SKM-1 (cell line): Measurements from ENCODE around the gene NCBP1.
"Not testable (repeated sequence)": the region's sequence is repeated elsewhere in the genome, so short reads cannot be mapped to it uniquely, and the experiment has no call there.

Source experiments
- DNase-seq: peaks from one replicate; lab custom pipeline; 2025; ENCODE audit not compliant: unreplicated experiment; lab: John Stamatoyannopoulos, UW

Gene NCBP1

GRCh38 chr9:97668485-97668884 is 34.9 kb downstream of the NCBP1 start:
- DNase-seq: no peak

- no peak for DNase-seq
Measured at GRCh38 chr9:97670586-97670985, 37.0 kb downstream of the NCBP1 start.

- DNase-seq: no peak
Measured at GRCh38 chr9:97672403-97672802, 38.8 kb downstream of the NCBP1 start.

DNA sequence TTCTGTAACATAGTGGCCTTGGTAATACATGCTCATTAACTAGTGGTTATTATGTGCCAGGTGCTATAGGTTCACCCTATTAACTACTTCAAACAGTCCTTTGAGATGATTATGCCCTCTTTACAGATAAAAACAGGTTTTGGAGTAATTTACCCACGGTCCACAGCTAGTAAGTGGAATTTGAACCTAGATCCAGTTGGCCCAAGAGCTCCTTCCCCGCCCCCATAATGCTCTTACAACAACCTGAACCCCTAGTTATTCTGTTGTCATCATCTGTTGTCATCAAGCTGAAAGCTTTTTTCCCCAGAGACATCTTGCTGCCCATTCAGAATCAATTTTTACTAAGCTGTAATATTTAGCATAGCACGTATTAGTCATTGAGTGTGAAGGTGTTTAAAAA is 40.3 kb downstream of the NCBP1 start:
- DNase-seq: no peak

DNA sequence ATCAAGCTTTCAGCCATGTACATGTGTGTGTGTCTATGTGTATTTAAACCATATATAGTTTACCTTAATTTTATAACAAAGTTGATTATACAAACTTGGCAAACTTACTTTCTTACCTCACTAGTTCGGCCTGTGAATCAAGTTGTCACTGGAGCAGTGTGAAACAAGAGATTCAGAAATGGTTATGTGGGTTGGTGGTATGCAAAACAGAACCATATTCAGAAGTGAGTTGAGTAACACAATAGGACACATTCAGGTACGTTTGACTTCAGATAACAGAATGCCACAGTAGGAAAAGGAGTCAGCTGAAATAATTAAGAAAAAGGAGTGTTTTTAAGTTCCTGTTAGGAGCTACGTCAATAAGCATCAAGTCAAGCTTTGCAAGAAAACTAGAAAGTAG is 42.0 kb downstream of the NCBP1 start:
- DNase-seq: no peak

DNA sequence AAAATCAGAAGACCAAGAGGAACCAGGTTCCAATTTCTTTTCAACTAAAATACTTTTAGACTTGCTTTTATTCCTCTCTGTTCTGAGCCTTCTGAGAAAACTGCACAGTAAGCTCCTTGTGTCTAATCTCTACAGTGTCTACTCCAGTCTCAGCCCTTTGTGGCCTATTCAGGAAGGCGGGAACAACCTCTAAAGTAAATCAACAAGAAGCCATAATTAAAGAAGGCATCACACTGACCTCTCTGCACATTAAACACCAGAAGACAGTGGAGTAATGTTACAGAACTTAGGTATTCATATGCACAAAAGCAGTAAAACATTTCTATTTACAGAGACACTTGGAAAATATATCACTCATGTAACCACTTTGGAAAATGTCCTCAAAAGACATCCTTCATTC is 48.6 kb downstream of the NCBP1 start:
- DNase-seq: no peak

DNA sequence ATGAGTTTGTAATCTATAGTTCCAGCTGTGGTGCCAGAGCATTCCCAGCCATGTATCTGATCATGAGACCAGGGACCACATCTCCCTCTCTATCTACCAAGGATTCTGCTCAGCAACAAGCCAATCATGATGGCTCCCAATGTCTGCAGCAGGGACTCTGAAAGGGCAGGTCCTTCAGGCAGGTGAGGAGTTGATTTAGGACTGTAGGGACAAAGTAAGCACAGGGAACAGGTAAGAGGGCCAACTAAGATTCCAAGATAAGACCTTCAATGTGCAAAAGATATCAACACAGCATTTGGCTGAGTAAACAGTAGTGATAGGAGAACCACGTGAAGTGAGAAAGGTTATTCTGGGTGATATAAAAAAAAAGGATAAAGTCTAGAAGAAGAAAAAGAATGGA is 55.0 kb downstream of the NCBP1 start:
- no peak for DNase-seq

DNA sequence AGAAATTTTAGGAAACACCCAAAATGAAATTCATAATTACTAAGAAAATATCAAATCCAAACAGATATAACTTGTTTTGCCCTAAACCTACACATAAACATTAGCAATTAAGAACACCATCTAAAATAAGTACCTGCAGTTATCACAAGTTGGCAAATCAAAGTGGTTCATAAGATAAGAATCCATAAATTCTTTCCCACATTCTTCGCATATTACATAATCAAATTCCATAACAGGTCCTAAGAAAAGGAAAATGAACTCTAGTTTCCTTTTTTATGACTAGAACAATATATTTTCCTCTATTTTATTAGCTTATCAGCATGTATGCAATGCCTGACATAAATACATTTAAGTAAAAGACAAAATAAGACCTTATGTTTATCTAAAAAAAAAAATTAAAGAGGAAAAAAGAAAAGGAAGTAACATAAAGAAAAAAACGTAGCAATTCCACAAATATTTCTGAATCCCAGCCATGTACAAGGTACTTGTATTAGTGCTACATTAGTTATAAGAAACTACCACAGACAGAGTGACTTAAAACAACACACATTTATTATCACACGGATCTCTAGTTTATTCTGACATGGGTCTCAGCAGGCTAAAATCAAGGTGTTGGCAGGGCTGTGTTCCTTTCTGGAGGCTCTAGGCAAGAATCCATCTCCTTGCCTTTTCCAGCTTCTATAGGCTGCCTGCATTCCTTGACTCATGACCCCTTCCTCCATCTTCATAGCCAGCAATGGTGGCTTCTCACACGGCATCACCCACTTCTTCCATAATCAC is 56.0 kb downstream of the NCBP1 start:
- DNase-seq: no peak

DNA sequence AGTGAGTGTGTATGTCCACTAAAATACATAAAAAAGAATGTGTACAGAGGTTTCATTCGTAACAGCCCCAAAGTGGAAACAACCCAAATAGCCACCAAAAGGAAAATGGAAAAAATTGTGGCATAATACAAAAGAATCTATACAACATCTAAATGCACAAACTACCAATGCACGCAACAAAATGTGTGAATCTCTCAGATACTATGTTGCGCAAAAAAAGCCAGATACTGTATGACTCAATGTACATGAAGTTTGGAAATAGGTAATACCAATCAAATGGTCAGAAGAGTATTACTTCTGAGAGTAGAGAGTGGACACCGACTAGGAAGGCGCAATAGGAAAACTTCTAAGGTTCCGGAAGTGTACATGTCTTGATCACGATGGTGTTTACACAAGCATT is 61.1 kb downstream of the NCBP1 start:
- DNase-seq: no peak

GRCh38 chr9:97695390-97695789 is 61.8 kb downstream of the NCBP1 start:
- no peak for DNase-seq

DNA sequence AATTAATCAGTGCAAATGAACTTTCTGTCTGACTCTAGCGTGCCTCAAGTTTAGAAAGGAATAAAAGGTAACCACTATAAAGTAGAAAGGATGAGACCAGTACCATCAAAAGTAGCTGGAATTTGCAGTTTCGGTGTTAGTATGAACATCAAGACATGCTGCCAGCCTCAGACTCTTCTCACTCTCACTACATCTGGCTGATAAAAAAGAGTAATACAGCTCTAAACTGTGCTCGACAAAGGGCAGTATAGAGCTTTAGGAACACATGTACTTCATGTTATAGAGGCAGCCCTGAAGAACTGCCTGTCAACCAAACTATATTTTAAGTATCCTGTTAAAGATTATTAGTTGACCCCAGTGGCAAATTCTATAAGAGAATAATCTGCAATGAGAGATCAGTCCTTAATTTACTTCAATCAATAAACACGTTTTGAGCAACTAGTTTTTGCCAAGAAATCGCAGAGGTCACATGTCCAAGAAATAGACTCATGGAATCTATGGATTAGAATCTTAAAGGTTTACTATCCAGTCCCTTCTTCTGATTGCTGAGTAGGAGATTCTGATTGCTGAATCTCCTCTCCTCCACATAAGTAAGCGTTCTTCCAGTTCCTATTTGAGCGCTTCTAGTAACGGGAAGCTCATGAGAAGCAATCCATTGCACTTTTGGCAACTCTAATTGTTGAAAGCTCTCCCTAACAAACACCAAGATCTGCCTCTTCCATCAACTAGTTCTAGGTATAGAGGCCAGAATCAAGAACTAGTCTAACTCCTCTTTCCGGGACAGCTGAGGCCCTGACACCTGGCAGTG is 62.6 kb downstream of the NCBP1 start:
- DNase-seq: no peak

DNA sequence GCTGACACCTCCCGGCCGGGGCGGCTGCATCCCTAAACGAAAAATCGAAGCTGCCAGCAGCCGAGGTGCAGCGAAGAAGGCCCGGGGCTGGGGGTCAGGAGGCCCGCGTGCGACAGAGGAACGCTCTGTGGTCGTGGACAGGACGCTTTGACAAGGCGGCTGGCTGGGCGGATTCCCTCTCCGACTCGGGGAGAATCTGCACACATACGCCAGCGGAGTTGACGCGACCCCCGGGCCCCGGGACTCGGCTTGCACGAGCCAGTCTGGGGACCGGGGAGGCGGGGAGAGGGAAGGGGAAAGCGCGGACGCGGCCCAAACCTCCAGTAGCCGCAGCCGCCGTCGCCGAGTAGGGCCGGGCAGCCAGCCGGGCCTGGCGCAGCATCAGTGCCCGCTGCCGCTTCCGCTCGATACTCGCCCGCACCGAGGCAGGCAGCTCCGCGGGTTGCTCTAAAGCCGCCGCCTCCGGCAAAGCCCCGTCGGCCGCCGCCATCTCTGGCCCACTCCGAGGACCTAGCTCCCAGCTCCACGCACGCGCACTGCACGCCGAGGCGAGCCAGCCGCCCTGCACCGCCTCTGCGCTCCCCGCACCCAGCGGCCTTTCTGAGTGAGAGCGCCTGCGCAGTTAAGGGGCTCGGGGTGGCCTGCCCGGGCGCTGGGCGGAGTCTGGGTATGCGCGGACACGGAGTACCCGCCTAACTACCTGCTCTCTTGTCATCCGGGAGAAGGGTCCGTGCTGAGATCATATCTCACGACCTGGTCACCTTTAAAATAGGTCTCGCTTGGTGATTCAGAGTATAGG is 63.4 kb downstream of the NCBP1 start, which contains the start of gene XPA:
TSS of gene XPA (minus strand) at position 538 of the 799 bp plus-strand sequence. CDS start at position 490, 48 bp downstream.
- peak; percentile 33 for DNase-seq

DNA sequence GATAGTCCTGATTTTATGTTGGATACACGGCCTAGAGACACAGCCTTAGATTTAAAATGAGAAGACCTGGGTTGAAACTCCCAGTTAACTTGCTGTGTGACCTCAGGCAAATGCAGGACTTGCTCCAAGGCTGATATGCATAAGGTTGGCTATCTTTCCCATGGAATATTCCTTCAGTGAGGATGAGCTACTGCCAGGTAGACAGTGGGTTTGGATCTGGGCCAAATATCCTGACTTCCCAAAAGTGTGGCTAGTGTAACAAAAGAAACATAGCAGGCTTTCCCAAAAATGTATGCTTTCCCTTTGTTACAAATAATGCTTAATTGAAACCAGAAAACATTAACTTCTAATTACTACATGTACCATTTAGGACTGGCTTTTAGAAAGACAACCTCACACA is 64.2 kb downstream of the NCBP1 start:
- no peak for DNase-seq

GRCh38 chr9:97698865-97699264 is 65.2 kb downstream of the NCBP1 start:
- DNase-seq: no peak

GRCh38 chr9:97699281-97699680 is 65.7 kb downstream of the NCBP1 start:
- not testable (repeated sequence) for DNase-seq

DNA sequence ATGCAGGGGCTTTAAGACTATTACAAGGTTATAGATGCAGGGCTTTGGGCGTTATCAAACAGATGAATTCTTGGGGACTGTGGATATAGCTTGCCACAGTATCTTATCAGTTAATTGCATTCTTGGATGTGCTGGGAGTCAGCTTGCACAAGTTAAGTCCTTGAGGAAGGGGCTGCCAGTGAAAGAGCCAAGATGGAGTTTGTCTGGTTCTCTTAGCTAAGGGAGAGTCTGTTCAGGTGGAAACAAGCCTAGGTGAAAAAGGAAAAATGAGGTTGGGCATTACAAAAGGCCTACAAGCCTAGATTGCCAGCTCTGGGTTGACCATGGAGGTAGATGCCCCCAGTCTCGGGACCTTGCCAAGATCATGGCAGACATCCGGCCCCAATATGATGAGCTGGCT is 66.2 kb downstream of the NCBP1 start:
- not testable (repeated sequence) for DNase-seq

DNA sequence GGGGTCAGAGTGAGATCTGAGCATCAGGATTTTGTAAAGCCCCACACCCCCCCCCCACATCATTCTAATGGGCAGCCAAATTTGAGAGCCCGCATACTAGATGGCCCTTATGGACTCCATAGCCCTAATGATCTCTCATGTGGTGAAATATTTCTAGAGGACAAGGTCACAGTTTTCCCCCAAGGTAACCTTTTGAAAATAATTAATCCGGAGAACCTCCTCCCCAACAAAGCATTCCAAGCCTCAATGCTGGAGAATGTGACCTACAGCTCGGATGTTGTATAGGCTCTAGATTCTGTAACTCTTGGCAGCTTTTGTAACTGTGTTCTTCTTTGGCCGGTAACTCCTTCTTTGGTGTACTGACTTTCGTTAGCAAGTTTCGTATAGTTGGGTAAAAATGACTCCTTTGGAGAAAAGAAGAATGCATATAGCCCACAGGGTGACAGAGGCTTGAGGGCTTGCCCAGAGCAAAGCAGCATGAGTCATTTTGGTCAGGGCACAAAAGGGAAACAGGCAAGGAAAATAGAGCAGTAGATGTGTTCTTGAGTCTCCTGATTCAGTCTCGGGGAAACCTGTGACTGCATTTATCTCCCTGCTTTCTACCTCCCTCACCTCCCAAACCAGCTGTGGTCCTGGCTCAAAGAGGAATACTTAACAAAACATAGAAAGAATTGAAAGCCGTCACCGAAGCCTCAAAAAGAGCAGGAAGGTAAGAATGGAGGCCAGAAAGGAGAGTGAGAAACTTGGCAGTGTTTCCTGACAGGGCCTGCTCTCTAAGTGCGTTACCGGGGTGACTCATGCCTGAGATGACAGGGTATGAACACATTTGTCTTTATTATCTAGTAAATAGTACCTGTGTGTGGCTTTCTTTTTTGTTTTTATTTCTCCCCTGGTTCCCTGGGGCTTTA is 70.1 kb downstream of the NCBP1 start:
- DNase-seq: no peak

DNA sequence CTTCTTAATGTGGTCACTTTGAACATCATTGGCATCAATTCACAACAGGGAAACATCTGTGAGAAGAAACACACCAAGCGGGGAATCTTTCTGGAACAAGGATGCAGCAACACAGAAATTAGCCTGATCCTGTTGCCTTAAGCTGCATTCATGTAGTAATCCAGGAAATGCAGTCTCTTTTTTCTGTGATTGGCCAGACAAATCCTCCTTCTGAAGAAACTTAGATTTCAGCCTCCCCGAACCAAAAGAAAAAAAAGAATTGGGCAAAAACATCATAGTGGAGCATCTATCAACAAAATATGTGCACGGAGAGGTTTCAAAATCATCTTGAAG is 70.7 kb downstream of the NCBP1 start:
- DNase-seq: no peak

- DNase-seq: no peak
Measured at GRCh38 chr9:97704851-97705250, 71.2 kb downstream of the NCBP1 start.

- no peak for DNase-seq
Measured at GRCh38 chr9:97705354-97705950, 71.8 kb downstream of the NCBP1 start.
